GM19395 (cell line): Measurements from ENCODE around the gene RNF112.

Experiments
- ATAC-seq: cut with Tn5 transposase; IDR thresholded peaks from one replicate; pipeline ENCODE4 v1.9.1; 2021; ENCODE audit warnings: mild to moderate bottlenecking, moderate library complexity; ENCODE audit not compliant: unreplicated experiment

Gene RNF112

GRCh38 chr17:19410875-19411620 is at the start of gene RNF112:
Gene RNF112 (plus strand): TSS chr17:19411232. CDS start chr17:19411409, 177 bp downstream.
- ATAC-seq: no peak

- no peak for ATAC-seq
Observed at GRCh38 chr17:19361326-19361725, 49.7 kb upstream of the RNF112 start.

- no peak for ATAC-seq
Observed at GRCh38 chr17:19361944-19362276, 49.1 kb upstream of the RNF112 start.

- peak; percentile 88 for ATAC-seq
Observed at GRCh38 chr17:19362277-19363113, 48.5 kb upstream of the RNF112 start, which contains the start of gene B9D1. Gene B9D1 (minus strand): TSS chr17:19362723. CDS start chr17:19362569, 154 bp downstream.

GRCh38 chr17:19363114-19363438 is 48.0 kb upstream of the RNF112 start:
- ATAC-seq: no peak

GRCh38 chr17:19363460-19364035 is 47.5 kb upstream of the RNF112 start:
- no peak for ATAC-seq

- no peak for ATAC-seq
Observed at GRCh38 chr17:19364699-19365498, 46.1 kb upstream of the RNF112 start.

- no peak for ATAC-seq
Observed at GRCh38 chr17:19365499-19365817, 45.6 kb upstream of the RNF112 start.

- ATAC-seq: no peak
Observed at GRCh38 chr17:19365833-19366636, 45.0 kb upstream of the RNF112 start.

- no peak for ATAC-seq
Observed at GRCh38 chr17:19366637-19366972, 44.4 kb upstream of the RNF112 start.

GRCh38 chr17:19368229-19368628 is 42.8 kb upstream of the RNF112 start:
- no peak for ATAC-seq

GRCh38 chr17:19369107-19369778 is 41.8 kb upstream of the RNF112 start:
- no peak for ATAC-seq

- no peak for ATAC-seq
Observed at GRCh38 chr17:19369846-19370492, 41.1 kb upstream of the RNF112 start.

- peak; percentile 67 for ATAC-seq
Observed at GRCh38 chr17:19370493-19370960, 40.5 kb upstream of the RNF112 start.

GRCh38 chr17:19371259-19372010 is 39.6 kb upstream of the RNF112 start:
- ATAC-seq: no peak

- ATAC-seq: no peak
Observed at GRCh38 chr17:19372011-19372370, 39.0 kb upstream of the RNF112 start.

- no peak for ATAC-seq
Observed at GRCh38 chr17:19372439-19372838, 38.6 kb upstream of the RNF112 start.

GRCh38 chr17:19372866-19373504 is 38.0 kb upstream of the RNF112 start:
- no peak for ATAC-seq
